HG02571 (cell line): ENCODE data around the gene RHOC.

Experiments used
- ATAC-seq: cut with Tn5 transposase; IDR thresholded peaks from one replicate; pipeline ENCODE4 v1.9.1; 2021; ENCODE audit warnings: mild to moderate bottlenecking, moderate library complexity; ENCODE audit not compliant: unreplicated experiment

The RHOC gene

DNA sequence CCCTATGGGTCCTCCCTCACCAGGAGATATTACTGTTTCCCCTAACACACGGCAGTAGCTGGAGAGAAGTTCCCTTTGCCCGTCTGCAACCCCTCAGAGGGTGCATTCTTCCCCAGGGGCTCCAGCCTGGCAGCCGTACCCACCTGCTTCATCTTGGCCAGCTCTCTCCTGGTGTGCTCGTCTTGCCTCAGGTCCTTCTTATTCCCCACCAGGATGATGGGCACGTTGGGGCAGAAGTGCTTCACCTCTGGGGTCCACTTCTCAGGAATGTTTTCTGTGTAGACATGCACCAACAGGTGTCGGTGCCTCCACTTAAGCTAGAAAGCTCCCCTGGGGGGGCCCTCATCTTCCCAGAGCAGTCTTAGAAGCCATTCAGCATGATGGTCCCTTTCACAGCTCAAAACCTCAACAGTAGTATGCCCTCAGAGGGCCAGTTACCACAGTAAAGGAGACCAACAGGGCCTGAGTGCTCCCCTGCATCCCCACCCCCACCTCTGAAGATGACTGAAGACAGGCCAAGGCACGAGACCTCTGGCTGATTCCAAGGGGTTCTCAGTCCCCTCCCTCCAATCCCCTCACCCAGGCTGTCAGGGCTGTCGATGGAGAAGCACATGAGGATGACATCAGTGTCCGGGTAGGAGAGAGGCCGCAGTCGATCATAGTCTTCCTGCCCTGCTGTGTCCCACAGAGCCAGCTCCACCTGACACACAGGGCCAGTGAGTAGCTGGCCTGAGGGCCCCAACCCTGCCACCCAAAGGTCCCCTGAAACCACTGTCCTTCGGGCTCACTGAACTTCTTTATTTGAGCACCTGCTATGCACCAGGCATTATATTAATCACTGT lies 4.3 kb downstream of the RHOC start:
- ATAC-seq: no peak

DNA sequence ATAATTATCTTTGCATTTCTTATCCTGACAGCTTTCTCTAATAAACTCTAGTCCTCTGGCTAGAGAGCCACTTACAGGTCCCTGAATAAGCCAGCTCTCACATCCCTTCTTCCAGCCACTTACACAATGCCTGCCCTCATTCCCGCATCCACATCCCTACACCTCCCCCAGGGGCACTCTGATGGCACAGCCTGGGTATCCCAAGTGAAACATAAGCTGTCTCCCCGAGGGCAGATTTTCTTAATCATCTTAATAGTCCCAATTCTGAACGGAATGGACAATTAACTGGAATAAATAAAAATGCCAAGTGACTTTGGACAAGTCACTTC lies 4.9 kb downstream of the RHOC start:
- no peak for ATAC-seq

- no peak for ATAC-seq
These were observed 5.5 kb downstream of the RHOC start for GRCh38 chr1:112701227-112702066.

DNA sequence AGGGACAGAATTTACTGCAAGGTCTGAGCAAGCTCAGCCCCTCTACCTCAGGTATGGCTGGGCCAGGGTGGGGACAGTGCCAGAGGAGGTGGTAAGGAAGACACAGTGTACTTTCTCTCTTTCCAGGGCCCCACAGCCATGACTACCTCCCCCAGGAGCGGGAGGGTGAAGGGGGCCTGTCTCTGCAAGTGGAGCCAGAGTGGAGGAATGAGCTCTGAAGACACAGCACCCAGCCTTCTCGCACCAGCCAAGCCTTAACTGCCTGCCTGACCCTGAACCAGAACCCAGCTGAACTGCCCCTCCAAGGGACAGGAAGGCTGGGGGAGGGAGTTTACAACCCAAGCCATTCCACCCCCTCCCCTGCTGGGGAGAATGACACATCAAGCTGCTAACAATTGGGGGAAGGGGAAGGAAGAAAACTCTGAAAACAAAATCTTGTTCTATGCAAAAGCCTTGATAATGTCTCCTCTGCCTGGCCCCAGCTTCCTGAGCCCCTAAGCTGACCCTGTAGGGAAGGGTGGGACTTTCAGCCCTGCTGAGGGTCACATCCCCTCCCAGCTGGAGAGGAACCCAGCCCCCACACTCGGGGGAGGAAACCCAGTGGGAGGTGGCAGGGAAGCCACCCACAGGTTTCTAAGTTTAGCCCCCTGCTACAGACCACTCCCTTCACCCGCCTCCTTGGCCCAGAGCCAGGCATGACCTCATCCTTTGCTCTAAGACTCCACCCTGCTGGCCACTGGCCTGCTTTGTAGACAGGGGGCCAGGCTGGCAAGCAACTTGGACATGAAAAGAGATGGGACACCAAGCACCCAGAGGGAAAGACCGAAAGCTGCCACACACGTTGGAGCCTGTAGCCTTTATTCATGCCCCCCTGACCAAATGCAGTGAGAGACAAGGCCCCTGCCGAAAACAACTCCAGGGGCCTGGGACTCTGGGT lies 6.4 kb downstream of the RHOC start:
- ATAC-seq: peak; percentile 36

DNA sequence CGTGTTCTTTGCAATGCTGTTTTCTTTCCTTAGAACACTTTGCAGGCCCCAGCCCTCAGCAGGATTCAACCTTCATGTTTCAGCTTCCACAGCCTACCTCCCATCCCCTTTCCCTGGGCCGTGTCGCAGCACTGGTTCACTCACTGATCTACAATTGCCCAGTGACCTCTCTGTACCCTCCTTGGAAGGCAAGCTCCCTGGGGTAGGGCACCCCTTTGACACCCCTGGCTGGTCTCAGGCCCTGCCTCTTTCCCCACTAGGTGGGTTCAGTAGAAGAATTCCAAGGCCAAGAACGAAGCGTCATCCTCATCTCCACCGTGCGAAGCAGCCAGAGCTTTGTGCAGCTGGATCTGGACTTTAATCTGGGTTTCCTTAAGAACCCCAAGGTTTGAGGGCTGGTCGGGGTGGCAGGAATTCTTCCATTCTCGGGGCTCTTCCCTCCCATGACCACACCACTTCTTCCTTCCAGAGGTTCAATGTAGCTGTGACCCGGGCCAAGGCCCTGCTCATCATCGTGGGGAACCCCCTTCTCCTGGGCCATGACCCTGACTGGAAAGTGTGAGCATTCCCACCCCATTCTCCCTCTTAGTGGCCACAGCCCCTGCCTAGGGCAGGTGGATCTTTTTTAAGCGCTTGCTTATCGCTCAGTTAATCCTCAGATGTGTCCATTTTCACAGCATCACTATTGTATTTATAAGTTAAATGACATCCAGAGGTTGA lies 7.3 kb downstream of the RHOC start:
- ATAC-seq: no peak

DNA sequence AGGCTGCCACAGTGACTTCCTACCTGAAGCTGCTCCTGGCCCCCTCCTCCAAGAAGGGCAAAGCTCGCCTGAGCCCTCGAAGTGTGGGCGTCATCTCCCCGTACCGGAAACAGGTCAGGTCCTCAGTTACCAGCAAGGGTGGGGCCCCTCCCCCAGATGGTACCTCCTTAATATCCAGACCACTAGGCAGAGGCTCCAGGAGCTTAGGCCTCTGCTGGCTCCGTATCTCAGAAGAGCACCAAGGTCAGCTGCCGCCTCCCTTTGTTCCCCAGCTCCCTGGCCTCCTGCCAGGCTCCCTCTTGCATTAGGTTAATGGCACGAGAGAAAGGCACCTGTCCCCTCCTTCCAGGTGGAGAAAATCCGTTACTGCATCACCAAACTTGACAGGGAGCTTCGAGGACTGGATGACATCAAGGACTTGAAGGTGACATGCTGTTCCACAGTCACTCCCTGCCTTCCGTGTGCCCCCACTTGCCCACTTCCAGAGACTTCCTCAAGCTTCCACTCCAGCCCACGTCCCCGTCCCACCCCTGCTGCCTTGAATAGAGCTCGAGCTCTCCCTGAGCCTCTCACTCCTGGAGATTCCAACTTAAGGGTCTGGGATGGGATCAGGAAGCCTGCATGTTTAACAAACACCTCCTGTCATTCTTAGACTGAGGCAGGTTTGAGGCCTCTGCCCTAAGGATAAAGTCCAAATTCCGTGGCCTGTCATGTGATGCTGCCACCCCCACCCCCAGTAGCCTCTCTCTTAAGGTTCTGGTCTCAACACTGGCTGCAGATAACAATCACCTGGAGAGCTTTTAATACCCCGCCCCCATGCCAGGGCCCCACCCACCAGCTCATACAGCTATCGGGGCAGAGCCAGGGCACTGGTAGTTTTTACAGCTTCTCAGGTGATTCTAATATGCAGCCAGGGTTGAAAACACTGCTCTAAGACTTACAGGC lies 8.3 kb downstream of the RHOC start:
- no peak for ATAC-seq

- ATAC-seq: no peak
These were observed 9.1 kb downstream of the RHOC start for GRCh38 chr1:112697781-112698201.

DNA sequence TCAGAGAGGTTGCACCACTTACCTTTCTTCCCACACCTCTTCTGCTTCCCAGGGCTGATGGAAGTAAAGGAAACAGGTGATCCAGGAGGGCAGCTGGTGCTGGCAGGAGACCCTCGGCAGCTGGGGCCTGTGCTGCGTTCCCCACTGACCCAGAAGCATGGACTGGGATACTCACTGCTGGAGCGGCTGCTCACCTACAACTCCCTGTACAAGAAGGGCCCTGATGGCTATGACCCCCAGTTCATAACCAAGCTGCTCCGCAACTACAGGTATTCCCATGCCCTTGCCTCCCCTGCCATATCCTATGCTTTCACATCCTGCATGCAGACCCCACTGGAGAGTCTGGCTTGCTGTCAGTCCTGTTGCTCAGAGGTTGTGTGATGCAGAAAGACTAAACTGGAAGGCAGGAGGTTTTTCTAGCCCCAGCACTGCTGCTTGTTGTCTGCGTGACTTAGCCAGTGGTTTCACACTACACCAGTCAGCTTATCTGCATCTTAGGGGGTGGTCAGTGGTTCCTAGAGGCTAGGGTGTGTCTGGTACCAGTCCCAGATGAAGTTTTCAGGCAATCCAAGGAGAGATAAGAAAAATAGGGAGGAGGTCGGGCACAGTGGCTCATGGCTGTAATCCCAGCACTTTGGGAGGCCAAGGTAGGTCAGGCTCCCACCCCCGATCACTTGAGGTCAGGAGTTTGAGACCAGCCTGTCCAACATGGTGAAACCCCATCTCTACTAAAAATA lies 10.2 kb downstream of the RHOC start:
- ATAC-seq: no peak

DNA sequence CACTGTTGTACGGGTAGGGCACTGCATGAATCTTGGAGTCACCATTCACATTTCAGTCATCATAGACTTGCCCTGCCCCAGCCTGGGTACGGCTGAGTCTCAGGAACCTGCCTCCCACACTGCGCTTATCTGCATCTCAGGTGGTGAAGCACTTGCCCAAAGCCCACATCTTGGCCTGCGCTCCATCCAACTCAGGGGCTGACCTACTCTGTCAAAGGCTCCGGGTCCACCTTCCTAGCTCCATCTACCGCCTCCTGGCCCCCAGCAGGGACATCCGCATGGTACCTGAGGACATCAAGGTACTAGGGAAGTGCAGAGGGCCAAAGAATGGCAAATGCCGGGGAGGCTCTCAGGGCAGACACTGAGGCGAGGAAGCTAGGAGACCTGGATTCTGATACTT lies 11.7 kb downstream of the RHOC start:
- ATAC-seq: no peak

GRCh38 chr1:112694363-112694929 lies 12.5 kb downstream of the RHOC start:
- no peak for ATAC-seq

DNA sequence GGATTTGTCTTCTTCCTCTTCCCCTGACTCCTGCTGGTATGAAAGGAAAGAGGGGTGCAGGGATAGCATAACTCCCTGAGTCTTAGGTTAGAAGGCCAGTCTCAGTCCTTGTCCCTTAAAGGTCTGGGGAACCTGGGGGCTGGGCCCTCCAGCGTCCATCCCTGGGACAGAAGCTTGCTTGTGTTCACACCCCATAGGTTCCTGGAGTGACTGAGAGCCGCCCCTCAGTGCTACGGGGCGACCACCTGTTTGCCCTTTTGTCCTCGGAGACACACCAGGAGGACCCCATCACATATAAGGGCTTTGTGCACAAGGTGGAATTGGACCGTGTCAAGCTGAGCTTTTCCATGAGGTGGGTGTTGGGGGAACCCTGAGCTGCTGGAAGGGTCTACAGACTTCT lies 13.1 kb downstream of the RHOC start:
- ATAC-seq: no peak

GRCh38 chr1:112692681-112693080 lies 14.2 kb downstream of the RHOC start:
- no peak for ATAC-seq

- ATAC-seq: no peak
These were observed 17.1 kb downstream of the RHOC start for GRCh38 chr1:112689842-112690237.

GRCh38 chr1:112689196-112689841 lies 17.6 kb downstream of the RHOC start:
- ATAC-seq: no peak

- ATAC-seq: no peak
These were observed 18.1 kb downstream of the RHOC start for GRCh38 chr1:112688781-112689193.

DNA sequence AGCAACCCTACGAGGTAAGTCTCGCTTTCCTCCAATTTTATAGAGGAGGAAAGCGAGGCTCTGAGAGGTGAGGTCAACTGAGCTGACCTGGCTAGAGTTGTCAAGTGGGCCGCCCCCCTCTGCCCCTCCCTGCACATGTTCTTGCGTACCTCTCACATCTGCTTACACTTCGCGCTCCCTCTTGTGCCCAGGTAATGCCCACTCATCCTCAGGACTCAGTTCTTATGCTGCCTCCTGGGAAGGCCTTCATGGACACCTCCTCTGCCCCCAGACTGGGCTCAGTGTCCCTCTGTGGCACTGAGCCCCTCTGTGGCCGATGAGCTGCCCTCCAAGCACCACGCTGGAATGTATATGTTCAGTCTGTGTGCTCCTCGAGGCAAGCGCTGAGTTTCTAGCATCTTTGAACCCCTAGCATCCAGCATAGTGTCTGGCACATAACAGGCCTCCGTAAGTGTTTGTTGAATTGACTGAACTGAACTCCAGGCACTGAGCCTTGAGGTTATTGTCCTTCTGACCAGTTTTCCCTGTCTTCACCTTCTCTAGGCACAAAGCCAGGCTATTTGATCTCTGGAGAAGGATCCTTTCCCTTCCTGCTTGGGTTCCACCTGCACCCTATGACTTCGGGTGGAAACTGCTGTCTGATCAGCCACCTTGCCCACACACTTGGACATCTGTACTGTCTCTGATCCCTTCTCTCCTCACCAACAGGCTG lies 19.0 kb downstream of the RHOC start:
- no peak for ATAC-seq

- ATAC-seq: no peak
These were observed 19.6 kb downstream of the RHOC start for GRCh38 chr1:112687361-112687760.
